Activated T-helper 1 cell treated with Interleukin-2 at 50 U/mL for 16 hours (primary cell): ENCODE results near the gene LAMP5.

ENCODE experiments used
- DNase-seq: peaks from one replicate; pipeline ENCODE4 v3.0.0-alpha.2; 2020; ENCODE audit warnings: low read depth

The LAMP5 gene

GRCh38 chr20:9500121-9500520 lies 14.3 kb upstream of the LAMP5 start:
- no peak for DNase-seq

DNA sequence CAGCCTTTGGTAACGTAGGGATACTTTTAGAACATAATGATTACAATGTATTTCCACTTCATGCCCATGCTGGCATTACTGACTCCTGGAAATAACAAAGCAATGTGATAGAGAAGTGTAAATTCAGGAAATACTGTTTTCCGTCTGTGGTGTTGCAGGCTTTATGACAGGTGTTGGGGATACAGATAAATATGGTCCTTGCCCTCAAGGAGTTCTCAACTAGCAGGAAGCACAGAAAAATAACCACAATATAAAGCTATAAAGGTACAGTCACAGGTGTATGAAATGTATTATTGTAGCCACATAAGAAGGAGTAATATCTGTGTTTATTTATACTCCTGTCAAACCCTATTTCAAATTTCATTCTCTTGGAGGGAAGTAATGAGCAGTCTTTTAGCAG lies 12.9 kb upstream of the LAMP5 start:
- no peak for DNase-seq

- no peak for DNase-seq
Measured at GRCh38 chr20:9503526-9504245, 10.7 kb upstream of the LAMP5 start.

DNA sequence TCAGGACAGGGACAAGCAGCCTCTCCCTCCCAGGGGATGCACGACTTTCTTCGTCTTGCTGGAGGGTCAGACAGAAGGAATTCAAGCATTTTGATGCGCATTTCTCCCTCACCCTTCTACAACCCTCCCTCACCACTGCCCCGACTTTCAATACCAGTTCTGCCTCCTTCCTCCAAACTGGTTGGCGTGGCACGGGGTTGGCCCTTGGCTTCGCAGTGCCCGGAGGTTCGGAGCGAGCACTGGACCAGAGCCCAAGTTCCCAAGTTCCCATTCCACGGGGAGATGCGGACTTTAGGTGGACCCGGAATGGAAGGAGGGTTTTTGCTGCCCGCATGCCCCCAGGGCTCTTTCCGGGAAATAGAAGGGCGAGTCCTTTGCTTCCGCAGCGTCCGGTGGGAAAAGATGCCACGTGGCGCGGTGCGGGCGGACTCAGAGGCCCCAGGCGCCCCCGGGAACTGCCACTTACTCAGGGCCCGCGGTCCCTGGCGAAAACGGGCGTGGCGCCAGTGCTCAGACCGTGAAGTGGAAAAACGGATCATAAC lies 8.0 kb upstream of the LAMP5 start:
- DNase-seq, result no peak

DNA sequence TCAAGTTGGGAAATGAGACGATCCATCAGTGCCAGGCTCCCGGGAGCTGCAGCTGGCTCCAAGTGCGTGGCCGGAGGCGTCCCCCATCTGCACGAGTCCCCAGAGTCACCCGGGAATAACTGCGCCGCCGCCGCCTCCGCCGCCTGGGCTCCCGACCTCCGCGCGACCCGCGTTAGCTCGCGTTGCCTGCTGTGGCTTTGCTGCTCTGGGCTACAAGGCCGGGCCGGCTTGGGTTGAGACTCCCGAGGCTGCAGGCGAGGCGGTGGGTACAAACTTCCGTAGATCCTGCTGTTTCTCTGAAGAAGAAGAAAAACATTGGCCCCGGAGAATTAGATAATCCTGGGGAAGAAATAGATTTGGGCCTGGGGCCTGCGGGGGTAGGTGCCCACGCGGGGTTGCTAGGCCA lies 7.4 kb upstream of the LAMP5 start:
- DNase-seq, result no peak

DNA sequence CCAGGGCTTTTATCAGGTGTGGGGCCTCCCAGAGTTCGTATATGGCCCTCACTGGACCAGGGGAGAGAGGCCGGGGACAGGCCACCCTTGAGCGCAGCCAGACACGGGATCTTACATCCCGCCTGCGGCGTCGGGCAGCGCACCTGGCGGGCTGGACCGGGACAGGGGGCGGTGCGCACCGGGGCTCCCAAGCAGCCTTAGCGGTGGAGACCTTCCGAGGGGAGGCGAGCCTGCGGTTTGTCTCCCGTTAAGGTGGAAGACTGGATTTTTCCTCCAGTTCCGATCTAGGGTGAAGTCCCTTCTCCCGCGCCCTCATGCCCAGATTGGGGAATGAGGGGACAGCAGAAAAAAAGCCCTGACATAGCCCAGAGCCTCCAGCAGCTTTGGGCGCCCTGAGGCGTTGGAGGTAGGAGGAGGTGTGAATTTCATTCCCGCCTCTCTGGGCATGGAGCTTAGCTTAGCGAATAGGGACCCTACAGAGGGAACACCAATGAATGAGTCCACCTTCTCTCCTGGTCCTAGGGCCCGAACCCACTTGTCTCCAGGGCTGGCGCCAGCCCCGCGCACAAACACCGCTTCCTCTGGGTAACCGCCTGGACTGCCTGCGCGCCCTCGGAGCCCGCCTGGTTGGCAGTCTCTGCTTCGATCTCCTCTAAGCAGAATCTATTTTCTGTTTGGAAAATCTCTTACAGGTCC lies 6.7 kb upstream of the LAMP5 start:
- DNase-seq, result no peak

- no peak for DNase-seq
Measured at GRCh38 chr20:9508240-9508661, 6.1 kb upstream of the LAMP5 start.

- DNase-seq, result no peak
Measured at GRCh38 chr20:9508696-9509178, 5.7 kb upstream of the LAMP5 start.

DNA sequence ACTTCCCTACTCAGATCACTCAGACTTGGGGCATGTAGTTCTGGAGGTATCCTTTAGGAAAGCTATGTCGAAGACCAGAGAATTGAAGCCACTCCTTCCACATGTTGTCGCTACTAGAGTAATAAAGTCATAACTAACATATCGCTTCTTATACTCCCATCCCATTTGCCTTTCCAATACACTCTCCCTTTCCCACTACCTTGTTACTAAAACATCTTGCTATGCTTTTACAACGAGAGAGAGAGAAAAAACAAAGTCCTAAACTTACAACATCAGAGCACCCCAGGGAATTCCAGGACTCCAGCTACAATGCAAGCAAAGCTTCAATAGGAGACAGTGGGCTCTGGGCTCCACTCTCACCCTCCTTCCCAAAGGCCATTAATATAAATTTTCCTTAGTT lies 5.1 kb upstream of the LAMP5 start:
- DNase-seq, result no peak

GRCh38 chr20:9510911-9511310 lies 3.5 kb upstream of the LAMP5 start:
- DNase-seq, result no peak

DNA sequence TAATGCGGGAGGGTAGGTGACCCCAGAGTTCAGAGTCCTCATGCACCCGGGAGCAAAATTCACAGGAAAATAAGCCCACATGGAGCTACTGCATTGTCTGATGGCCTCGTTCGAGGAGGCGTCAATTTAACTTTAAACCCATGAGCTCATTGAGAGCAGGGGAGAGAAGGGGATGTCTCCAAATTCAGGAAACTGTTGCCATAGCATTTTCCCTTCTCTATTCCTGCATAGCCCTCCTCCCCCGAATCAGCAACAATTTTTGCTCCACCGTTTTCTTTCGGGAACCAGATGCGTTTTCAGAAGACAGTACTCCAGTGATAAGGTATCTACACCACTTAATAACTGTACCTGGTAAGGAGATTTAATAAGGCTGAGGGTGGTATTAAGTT lies 324 bp upstream of the LAMP5 start:
- no peak for DNase-seq

DNA sequence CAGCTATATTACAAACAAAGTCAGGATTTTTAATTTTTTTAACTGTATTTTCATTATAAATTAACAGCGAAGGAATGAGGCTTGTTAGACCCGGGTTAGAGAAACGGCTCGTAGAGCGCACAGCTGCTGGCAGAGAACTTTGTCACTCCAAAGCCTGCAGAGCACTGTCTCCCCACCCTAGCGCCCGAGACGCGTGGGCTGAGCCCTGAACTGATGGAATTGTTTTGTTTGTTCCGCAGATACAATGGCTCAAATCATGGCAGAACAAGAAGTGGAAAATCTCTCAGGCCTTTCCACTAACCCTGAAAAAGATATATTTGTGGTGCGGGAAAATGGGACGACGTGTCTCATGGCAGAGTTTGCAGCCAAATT lies 810 bp downstream of the LAMP5 start:
- DNase-seq, result no peak

- no peak for DNase-seq
Measured at GRCh38 chr20:9515741-9516233, 1.4 kb downstream of the LAMP5 start.

DNA sequence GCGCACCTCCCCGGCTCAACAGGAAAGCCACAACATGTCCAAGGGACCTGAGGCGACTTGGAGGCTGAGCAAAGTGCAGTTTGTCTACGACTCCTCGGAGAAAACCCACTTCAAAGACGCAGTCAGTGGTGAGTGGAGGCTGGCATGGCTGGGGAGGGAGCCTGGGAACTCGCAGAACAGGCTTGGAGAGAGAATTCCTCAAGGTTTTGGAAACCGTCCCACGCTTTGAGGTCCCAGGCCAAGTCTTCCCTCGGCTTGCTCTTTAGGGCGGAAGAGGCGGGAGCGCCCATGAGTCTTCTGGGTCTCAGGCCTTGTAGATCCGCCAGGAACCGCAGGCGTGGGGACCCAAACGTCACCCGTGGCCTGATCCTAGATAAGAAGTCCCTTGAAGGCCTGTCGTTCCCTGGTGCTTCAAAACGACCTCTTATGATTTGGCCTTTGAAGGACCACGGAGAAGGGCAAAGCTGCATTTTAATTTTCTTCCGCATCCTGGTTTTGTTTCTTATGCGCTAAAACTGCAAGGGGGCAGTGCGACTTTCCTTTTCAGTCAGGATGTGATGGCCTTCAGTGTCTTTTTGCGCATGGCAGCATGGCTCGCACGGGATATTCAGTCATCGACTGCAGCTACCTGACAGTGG lies 2.0 kb downstream of the LAMP5 start:
- DNase-seq, result no peak

DNA sequence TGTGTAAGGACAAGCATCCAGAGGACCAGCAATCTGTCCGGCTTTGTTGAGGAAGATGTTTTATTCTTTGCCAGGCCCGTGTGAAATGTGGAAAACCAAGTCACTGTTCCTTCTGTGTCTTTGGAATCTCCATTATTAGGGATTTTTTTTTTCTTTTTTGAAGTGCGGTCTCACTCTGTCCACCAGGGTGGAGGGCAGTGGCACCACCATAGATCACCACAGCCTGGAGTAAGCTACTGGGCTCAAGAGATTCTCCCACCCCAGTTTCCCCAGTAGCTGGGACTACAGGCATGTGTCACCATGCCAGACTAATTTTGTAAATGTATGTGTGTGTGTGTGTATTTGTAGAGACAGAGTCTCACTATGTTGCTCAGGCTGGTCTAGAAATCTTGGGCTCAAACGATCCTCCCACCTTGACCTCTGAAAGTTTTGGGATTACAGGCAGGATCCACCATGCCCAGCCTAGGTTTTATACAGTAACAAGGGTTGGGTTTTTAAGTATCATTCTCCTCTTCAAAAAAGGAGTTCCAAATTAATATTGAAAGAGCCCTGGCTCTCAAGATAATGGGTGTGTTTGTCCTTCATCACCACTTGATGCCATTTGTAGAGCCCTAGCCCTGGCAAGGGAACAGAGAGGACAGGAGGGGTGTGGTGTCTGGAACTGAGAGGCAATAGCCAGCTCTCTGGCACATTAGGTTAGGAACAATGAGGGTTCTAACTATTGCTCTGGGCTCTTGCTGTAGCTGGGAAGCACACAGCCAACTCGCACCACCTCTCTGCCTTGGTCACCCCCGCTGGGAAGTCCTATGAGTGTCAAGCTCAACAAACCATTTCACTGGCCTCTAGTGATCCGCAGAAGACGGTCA lies 3.1 kb downstream of the LAMP5 start:
- DNase-seq, result no peak

- DNase-seq, result no peak
Measured at GRCh38 chr20:9518576-9519175, 4.3 kb downstream of the LAMP5 start.

DNA sequence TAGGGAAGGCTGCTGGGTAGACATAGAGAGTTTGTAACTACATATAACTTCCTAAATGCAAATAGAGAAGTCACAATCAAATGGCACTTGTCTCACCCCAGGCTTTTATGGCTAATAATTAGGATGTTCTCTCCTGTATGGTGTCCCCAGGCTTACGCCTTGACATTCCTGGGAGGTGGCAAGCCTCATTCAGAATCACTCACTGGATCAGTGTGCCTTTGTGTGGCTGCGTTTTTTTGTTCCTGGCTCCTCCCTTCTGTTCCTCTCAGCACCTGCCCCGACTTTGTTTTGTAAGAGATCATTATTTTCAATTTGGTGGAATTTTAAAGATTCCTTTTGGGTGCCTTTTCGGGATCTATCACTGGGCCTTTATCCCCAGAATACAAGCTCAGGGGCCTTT lies 5.7 kb downstream of the LAMP5 start:
- no peak for DNase-seq

GRCh38 chr20:9523636-9524035 lies 9.2 kb downstream of the LAMP5 start:
- DNase-seq, result no peak

GRCh38 chr20:9531581-9531980 lies 17.2 kb downstream of the LAMP5 start:
- DNase-seq, result no peak

GRCh38 chr20:9532069-9532838 lies 17.9 kb downstream of the LAMP5 start:
- DNase-seq, result no peak

DNA sequence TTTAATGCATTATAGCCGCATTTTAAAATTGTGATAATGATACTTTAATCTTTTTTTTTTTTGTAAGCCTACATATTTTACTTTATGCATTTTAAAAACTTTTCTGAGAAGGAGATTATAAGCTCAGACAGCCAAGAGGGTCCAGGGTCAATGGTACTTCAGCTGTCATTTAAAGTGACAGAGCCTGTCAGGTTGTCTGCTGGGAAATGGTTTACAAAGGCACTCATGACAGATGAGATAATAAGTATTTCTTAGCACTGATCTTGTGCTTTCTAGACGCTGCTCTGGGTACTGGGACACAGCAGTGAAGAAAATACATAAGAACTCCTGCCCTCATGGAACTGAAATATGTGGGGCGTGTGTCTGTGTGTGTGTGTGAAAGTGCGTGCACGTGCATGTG lies 19.6 kb downstream of the LAMP5 start:
- no peak for DNase-seq
